SK-N-SH (cell line): ENCODE measurements around the gene CENPP.

Experiments
- FOXJ3 ChIP-seq: sonication (generic); formaldehyde crosslinking; IDR thresholded peaks from 2 replicates; pipeline ENCODE4 v1.5.1; 2020; ENCODE audit warnings: mild to moderate bottlenecking, missing genetic modification reagents
- GABPA ChIP-seq: IDR thresholded peaks from 2 replicates; pipeline ENCODE4 v1.4.0; 2012; ENCODE audit warnings: low read depth, mild to moderate bottlenecking
- POLR2AphosphoS5 ChIP-seq: IDR thresholded peaks from 2 replicates; pipeline ENCODE4 v1.6.1; 2012; ENCODE audit warnings: low read depth, low read length
- RAD21 ChIP-seq: IDR thresholded peaks from 2 replicates; pipeline ENCODE4 v1.6.1; 2012; ENCODE audit warnings: mild to moderate bottlenecking, low read length
- SIN3A ChIP-seq: IDR thresholded peaks from 2 replicates; pipeline ENCODE4 v1.6.1; 2012; ENCODE audit warnings: low read depth, mild to moderate bottlenecking, low read length, moderate library complexity, borderline replicate concordance
- SMC3 ChIP-seq: IDR thresholded peaks from 2 replicates; pipeline ENCODE4 v1.6.1; 2012; ENCODE audit warnings: low read depth, low read length, improper control_type of control experiment
- TF ChIP-seq, protein P1 (sequence below): fragments of 200-600 bp; sonication (generic); IDR thresholded peaks from 2 replicates; pipeline ENCODE4 v1.6.1; 2017; ENCODE audit warnings: antibody characterized with exemption, mild to moderate bottlenecking, moderate library complexity

DNA sequence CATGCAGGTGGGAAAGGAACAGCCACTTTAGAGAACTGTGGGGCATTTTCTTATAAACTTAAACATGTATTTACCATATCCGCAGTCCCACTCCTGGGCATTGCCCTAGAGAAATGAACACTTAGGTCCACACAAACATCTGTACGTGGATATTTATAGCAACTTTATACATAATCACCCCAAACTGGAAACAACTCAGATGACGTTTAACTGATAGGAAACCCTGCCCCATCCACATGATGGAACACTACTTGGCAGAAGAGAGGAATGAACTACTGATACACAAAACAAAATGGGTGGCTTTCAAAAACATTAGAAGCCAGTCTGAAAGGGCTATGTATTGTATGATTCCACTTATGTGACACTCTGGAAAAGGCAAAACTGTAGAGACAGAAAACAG, 187.6 kb downstream of the CENPP start:
- TF ChIP-seq RAD21 = no peak
- no peak for TF ChIP-seq POLR2AphosphoS5
- TF ChIP-seq, protein P1, sequence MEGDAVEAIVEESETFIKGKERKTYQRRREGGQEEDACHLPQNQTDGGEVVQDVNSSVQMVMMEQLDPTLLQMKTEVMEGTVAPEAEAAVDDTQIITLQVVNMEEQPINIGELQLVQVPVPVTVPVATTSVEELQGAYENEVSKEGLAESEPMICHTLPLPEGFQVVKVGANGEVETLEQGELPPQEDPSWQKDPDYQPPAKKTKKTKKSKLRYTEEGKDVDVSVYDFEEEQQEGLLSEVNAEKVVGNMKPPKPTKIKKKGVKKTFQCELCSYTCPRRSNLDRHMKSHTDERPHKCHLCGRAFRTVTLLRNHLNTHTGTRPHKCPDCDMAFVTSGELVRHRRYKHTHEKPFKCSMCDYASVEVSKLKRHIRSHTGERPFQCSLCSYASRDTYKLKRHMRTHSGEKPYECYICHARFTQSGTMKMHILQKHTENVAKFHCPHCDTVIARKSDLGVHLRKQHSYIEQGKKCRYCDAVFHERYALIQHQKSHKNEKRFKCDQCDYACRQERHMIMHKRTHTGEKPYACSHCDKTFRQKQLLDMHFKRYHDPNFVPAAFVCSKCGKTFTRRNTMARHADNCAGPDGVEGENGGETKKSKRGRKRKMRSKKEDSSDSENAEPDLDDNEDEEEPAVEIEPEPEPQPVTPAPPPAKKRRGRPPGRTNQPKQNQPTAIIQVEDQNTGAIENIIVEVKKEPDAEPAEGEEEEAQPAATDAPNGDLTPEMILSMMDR = no peak
- TF ChIP-seq SMC3 = no peak
- TF ChIP-seq SIN3A = no peak
- no peak for TF ChIP-seq GABPA
- no peak for TF ChIP-seq FOXJ3 (CRISPR knock-in tag)
